OCI-LY3 (cell line): ENCODE measurements around the gene KLHL40.

Experiments used
- EZH2phosphoT487 ChIP-seq: fragments of 200-600 bp; shearing (Covaris generic); IDR thresholded peaks from 2 replicates; pipeline ENCODE4 v1.6.1; 2018; ENCODE audit warnings: antibody characterized with exemption, mixed run types, low read depth
- TF ChIP-seq, protein P1 (sequence below): fragments of 200-600, 300-600 bp; sonication (generic); IDR thresholded peaks from 2 replicates; pipeline ENCODE4 v1.5.1; 2014; ENCODE audit warnings: antibody characterized with exemption, low read length, low read depth

DNA sequence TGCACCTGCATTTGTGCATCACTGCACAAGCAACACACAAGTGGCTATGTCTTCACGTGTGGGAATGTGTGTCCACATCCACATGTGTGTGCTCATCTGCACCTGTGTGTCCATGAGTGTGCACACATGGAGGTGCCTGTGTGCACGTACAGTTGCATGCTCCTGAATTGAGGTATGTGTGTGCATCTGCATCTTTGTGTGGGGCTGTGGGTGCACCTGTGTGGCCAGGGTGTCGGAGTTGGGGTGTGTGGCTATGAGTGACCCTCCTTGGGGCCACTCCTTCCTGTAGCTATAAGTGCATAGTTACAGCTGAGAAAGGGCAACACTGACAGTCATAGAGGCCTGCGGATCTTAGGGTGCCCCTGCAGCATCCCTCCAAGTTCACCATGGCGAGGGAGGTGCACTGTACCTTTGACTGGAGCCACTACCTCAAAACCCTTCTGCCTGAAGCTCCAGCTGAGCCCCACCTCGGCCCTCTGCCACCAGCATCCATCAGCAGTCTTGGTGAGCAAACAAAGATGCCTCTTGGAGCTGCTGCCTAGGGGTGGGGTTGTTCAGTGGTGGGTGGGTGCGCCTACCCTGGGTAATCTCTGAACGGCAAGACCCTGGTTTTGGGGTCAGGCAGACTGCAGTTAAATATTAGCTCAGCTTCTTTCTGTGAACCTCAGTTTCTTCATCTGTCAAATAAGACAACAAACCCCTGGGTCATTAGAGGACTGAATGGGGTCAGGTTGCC is 22.5 kb downstream of the KLHL40 start:
- TF ChIP-seq, protein P1, sequence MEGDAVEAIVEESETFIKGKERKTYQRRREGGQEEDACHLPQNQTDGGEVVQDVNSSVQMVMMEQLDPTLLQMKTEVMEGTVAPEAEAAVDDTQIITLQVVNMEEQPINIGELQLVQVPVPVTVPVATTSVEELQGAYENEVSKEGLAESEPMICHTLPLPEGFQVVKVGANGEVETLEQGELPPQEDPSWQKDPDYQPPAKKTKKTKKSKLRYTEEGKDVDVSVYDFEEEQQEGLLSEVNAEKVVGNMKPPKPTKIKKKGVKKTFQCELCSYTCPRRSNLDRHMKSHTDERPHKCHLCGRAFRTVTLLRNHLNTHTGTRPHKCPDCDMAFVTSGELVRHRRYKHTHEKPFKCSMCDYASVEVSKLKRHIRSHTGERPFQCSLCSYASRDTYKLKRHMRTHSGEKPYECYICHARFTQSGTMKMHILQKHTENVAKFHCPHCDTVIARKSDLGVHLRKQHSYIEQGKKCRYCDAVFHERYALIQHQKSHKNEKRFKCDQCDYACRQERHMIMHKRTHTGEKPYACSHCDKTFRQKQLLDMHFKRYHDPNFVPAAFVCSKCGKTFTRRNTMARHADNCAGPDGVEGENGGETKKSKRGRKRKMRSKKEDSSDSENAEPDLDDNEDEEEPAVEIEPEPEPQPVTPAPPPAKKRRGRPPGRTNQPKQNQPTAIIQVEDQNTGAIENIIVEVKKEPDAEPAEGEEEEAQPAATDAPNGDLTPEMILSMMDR, result no peak
- no peak for TF ChIP-seq EZH2phosphoT487
